ENCODE data around the gene CACNA1D. TPM values are rescaled to one million over a fixed set of nuclear protein-coding genes. Genes with fewer than 3 reads are reported as not detected.

CACNA1D gene
- total and polyA plus RNA-seq, 12 donors, result 0.04 to 1.9 (median 0.49) TPM

DNA sequence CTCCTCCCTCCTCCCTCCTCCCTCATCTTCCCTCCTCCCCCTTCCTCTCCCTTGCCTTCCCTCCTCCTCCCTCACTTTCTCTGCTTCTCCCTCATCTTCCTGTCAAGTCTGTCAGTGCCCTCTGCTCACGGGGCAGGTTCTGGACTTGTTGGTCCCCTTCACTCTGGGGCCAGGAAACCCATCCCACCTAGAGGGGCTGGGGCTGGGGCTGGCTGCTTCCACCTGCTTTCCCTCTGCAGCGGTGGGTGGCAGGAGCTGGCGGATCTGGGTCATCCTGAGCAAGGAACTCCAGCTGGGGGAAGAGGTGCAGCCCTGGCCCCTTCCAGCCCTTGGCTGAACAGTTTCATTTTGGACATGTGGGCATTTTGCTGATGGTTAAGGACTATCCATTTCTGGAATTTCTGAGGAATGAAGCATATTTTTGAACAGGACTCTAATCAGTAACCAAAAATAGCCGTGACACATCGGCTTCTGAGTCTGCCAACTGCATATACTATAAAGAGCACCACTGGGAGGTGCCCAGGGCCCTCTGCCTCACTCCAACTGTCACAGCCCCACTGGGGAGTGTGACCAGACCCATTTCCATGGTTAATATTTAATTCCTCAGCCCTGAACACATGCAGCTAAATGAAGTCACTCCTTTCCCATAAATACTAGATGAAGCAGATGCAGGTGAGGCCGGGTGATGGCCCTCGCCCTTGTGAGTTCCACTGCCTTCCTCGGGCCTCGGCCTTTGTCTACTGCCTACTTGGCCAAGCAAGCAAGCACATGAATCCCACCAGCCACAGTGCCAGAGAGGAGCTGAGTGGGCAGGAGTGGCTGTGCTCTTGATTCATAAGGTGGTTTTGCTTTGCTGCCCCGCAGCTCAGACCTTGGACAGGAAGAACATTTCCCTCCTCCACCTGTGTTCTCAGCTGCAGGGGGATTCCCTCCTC lies 312.0 kb downstream of the CACNA1D start:
- TF ChIP-seq, protein P1, sequence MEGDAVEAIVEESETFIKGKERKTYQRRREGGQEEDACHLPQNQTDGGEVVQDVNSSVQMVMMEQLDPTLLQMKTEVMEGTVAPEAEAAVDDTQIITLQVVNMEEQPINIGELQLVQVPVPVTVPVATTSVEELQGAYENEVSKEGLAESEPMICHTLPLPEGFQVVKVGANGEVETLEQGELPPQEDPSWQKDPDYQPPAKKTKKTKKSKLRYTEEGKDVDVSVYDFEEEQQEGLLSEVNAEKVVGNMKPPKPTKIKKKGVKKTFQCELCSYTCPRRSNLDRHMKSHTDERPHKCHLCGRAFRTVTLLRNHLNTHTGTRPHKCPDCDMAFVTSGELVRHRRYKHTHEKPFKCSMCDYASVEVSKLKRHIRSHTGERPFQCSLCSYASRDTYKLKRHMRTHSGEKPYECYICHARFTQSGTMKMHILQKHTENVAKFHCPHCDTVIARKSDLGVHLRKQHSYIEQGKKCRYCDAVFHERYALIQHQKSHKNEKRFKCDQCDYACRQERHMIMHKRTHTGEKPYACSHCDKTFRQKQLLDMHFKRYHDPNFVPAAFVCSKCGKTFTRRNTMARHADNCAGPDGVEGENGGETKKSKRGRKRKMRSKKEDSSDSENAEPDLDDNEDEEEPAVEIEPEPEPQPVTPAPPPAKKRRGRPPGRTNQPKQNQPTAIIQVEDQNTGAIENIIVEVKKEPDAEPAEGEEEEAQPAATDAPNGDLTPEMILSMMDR (IDR thresholded peaks at IDR 0.05), result peak in 3 of 9 donors; percentile 8 to 16 (median 13)
- peak; percentile 68 to 94 (median 85) for ATAC-seq
- H3K4me1 ChIP-seq, result peaks cover 0 to 24% (median 9%) of the 10 kb centered on the region in 9 donors
- intact Hi-C loops (cut with DNase I), result no loop called here
- no peaks in the 10 kb centered on the region for H3K36me3 ChIP-seq
- H3K27me3 ChIP-seq, result peaks cover 0 to 6% (median 0%) of the 10 kb centered on the region in 7 donors
- H3K9me3 ChIP-seq, result no peaks in the 10 kb centered on the region
- peak; percentile 29 to 30 for DNase-seq
- 60 to 68% methylated on average over 10 of the region's 10 CpGs for WGBS, 2 donors
- H3K27ac ChIP-seq, result peak overlapping the region in 5 of 10 donors; percentile 19 to 52 (median 40)
- no peak overlapping the region for H3K4me3 ChIP-seq

DNA sequence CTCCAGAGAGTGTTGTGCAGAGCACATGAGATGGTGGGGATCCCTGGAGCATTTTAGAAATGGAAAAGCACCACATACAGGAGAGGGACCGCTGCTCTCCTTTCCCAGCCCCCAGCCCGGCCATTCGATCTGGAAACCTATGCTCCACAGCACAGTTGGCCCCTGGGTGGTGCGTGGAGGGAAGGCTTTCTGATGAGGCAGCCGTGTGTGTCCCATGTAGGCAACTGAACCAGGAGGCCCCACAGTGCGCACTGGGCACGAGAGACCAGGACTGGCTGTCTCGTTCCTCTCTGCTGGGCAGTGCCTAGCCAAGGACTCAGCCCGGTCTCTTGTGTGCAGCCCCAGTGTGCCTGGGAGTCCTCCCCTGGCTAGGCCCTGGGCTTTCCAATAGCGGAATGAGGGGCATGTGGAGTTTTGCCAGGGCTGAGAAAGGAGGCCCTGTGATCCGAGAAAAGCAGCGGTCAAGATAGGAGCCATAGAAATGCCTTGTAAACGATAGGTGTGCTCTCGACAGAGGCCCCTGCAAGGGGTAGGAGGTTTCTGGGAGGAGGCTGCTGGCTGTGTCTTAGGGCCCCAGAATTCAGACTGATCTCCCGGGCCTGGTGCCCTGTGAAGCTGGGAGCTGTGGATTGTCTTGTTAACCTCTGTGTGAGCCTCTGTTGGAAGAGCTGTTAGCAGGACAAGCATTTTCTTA lies 312.9 kb downstream of the CACNA1D start:
- intact Hi-C loops (cut with DNase I), result no loop called here
- H3K27ac ChIP-seq, result peak overlapping the region in 4 of 10 donors; percentile 34 to 52 (median 40)
- peak in 6 of 8 donors; percentile 5 to 63 (median 56) for ATAC-seq

DNA sequence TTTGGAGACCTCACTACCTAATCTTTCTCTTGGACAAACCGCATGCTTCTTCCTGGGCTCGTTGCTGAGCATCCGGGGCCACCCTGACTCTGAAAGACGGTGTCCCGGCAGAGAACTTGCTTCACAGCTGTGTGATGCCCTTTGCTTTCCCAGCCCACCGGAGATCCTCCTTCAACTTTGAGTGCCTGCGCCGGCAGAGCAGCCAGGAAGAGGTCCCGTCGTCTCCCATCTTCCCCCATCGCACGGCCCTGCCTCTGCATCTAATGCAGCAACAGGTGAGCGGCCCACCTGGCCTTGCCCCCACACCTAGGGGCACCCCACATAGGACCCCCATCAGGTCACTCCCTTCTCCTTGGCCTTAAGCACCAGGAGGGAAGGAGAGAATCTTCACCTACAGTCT lies 314.1 kb downstream of the CACNA1D start:
- Histone ChIP-seq H3K4me1 (peaks cover 0 to 24% (median 9%) of the 10 kb centered on the region in 9 donors), H3K9me3 (no peaks in the 10 kb centered on the region), H3K36me3 (no peaks in the 10 kb centered on the region), H3K4me3 (no peak overlapping the region), H3K27ac (no peak overlapping the region), H3K27me3 (peaks cover 0 to 6% (median 0%) of the 10 kb centered on the region in 7 donors)
- DNase-seq (no peak), ATAC-seq (no peak)
- 94 to 95% methylated on average over 13 of the region's 13 CpGs for WGBS, 2 donors
- TF ChIP-seq, protein P1 (IDR thresholded peaks at IDR 0.05), result no peak
- intact Hi-C loops (cut with DNase I), result no loop called here

More for the DNA sequence above, 312.9 kb downstream of the CACNA1D start:
- DNase-seq, result no peak
- peaks cover 0 to 24% (median 9%) of the 10 kb centered on the region in 9 donors for H3K4me1 ChIP-seq
- 56 to 70% methylated on average over 15 of the region's 15 CpGs for WGBS, 2 donors
- H3K36me3 ChIP-seq, result no peaks in the 10 kb centered on the region
- no peaks in the 10 kb centered on the region for H3K9me3 ChIP-seq
- peaks cover 0 to 6% (median 0%) of the 10 kb centered on the region in 7 donors for H3K27me3 ChIP-seq
- no peak overlapping the region for H3K4me3 ChIP-seq
- TF ChIP-seq, protein P1 (IDR thresholded peaks at IDR 0.05), result no peak

DNA sequence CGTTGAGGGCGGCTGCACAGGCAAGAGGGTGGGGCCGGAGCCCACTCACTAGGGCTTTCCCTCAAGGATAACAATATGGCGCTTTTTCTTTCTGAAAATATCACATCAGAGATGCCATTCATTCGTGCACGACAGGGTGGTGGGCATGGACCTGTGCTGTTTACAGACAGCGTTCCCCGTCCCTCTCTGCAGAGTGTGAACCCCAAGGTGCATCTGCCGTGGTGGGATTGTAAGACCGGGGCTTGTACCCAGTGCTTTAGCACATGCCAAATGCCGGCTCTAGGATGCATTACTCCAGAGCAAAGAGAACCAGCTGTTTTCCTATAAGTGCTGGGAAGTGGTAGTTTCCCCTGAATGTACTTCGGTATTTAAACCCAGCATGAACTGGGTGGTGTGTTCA lies 314.9 kb downstream of the CACNA1D start:
- peaks cover 0 to 6% (median 0%) of the 10 kb centered on the region in 7 donors for H3K27me3 ChIP-seq
- intact Hi-C loops (cut with DNase I), result no loop called here
- 81 to 91% methylated on average over 12 of the region's 12 CpGs for WGBS, 2 donors
- TF ChIP-seq, protein P1 (IDR thresholded peaks at IDR 0.05), result no peak
- DNase-seq (no peak), ATAC-seq (no peak)
- no peak overlapping the region for H3K4me3 ChIP-seq
- H3K27ac ChIP-seq, result no peak overlapping the region
- no peaks in the 10 kb centered on the region for H3K36me3 ChIP-seq
- peaks cover 0 to 21% (median 9%) of the 10 kb centered on the region in 9 donors for H3K4me1 ChIP-seq
- no peaks in the 10 kb centered on the region for H3K9me3 ChIP-seq
